HG03159 (cell line): ENCODE measurements around the gene SPATA7.

ENCODE experiments used
- ATAC-seq: cut with Tn5 transposase; IDR thresholded peaks from one replicate; pipeline ENCODE4 v1.9.1; 2021; ENCODE audit warnings: mild to moderate bottlenecking, moderate library complexity; ENCODE audit not compliant: unreplicated experiment

SPATA7 gene

DNA sequence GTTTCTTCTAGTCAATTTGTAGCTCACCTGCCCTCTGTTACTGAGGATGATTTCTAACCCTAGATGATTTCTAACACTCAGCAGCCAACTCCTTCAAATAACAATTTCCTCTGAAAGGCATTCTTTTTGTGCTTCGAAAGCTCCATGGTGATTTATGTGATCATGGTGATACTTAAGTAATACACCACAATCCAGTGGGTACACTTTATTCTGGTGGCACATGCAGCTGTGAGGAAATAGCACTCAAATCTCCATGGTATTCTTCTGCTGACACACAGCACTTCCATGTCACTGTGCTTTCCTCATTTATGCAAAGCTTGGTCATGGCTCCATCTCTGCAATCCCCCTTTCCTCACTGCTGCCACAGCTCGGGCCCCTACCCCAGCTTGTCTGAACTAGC, 95.6 kb downstream of the SPATA7 start:
- ATAC-seq: no peak

DNA sequence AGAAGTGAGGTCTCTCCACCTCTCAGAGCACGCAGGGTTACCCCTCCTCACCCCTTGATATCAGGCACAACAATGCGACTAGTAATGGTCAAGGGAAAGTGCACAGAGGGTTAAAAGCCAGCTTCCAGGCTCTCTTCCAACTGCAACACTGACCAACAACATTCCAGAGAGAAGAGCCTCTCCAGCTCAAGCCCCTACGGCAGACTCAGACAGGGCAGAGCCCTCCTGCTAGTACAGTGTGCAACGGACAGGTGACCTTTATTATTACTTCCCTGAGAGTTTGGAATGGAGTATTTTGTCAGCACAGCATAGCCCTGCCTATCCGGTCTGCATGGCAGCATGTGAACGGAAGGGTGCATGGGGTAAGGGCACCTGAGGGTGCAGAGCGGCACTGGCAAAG, 96.3 kb downstream of the SPATA7 start:
- ATAC-seq: no peak

DNA sequence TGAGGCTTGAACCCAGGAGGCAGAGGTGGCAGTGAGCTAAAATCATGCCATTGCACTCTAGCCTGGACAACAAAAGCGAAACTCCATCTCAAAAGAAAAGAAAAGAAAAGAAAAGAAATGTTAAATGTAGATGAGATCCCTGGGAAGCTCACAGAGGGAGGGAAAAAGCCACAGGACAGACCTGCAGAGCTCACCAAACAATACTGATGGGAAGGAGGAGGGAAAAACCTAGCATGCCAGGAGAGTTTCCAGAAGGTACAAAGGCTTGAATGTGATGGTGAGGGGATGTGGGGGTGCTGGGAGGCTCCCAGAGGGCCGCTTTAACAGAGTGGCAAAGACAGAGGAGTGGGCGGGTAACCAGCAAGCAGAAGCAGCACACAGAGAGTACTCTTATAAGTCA, 97.1 kb downstream of the SPATA7 start:
- ATAC-seq: no peak
